HG02623 (cell line): ENCODE results near the gene B3GAT2.
A peak's percentile ranks its signal among the peaks of the same experiment; 100 is the strongest.

Experiments
- ATAC-seq: cut with Tn5 transposase; IDR thresholded peaks from one replicate; pipeline ENCODE4 v1.9.1; 2021; ENCODE audit warnings: moderate library complexity; ENCODE audit not compliant: unreplicated experiment

The B3GAT2 gene

GRCh38 chr6:70901324-70901723 lies 55.5 kb downstream of the B3GAT2 start:
- no peak for ATAC-seq

- ATAC-seq = no peak
These were observed 56.8 kb downstream of the B3GAT2 start for GRCh38 chr6:70900047-70900446.

- ATAC-seq = no peak
These were observed 62.9 kb downstream of the B3GAT2 start for GRCh38 chr6:70894001-70894400.

GRCh38 chr6:70889270-70889669 lies 67.6 kb downstream of the B3GAT2 start:
- no peak for ATAC-seq

- ATAC-seq = no peak
These were observed 70.2 kb downstream of the B3GAT2 start for GRCh38 chr6:70886661-70887060.

- ATAC-seq = no peak
These were observed 70.8 kb downstream of the B3GAT2 start for GRCh38 chr6:70886071-70886470.

GRCh38 chr6:70884074-70884983 lies 72.5 kb downstream of the B3GAT2 start:
- peak; percentile 81 for ATAC-seq

GRCh38 chr6:70879496-70879895 lies 77.4 kb downstream of the B3GAT2 start:
- no peak for ATAC-seq

- no peak for ATAC-seq
These were observed 82.5 kb downstream of the B3GAT2 start for GRCh38 chr6:70874181-70874913.

- ATAC-seq = no peak
These were observed 84.4 kb downstream of the B3GAT2 start for GRCh38 chr6:70872469-70872868.

GRCh38 chr6:70864401-70864800 lies 92.5 kb downstream of the B3GAT2 start:
- no peak for ATAC-seq

GRCh38 chr6:70863343-70863742 lies 93.5 kb downstream of the B3GAT2 start:
- no peak for ATAC-seq

- no peak for ATAC-seq
These were observed 95.9 kb downstream of the B3GAT2 start for GRCh38 chr6:70860920-70861319.

- no peak for ATAC-seq
These were observed 96.8 kb downstream of the B3GAT2 start for GRCh38 chr6:70860045-70860444.

- ATAC-seq = peak; percentile 99
These were observed 99.3 kb downstream of the B3GAT2 start for GRCh38 chr6:70857387-70858077.

- ATAC-seq = no peak
These were observed 104.1 kb downstream of the B3GAT2 start for GRCh38 chr6:70852667-70853246.

GRCh38 chr6:70849348-70850069 lies 107.4 kb downstream of the B3GAT2 start:
- ATAC-seq = no peak

GRCh38 chr6:70847106-70848084 lies 109.5 kb downstream of the B3GAT2 start:
- ATAC-seq = no peak

GRCh38 chr6:70846207-70846835 lies 110.5 kb downstream of the B3GAT2 start:
- no peak for ATAC-seq
